Neutrophil (primary cell): ENCODE measurements around the gene TMEM116.
"Not testable (repeated sequence)": the region's sequence is repeated elsewhere in the genome, so short reads cannot be mapped to it uniquely, and the experiment has no call there.

Experiments used
- H3K27ac ChIP-seq: fragments of 200-600 bp; sonication (generic); 2 replicates; pipeline ENCODE4 v1.5.1; 2016; ENCODE audit warnings: mild to moderate bottlenecking, moderate library complexity
- H3K27me3 ChIP-seq: fragments of 200-600 bp; sonication (generic); 2 replicates; pipeline ENCODE4 v1.6.0; 2016; ENCODE audit warnings: mild to moderate bottlenecking
- H3K36me3 ChIP-seq: fragments of 200-600 bp; sonication (generic); 2 replicates; pipeline ENCODE4 v1.5.1; 2017
- H3K4me1 ChIP-seq, 2 experiments: fragments of 200-600 bp in 1 of 2; sonication (generic) in 1 of 2; 1 replicate in 1 of 2; 2 replicates in 1 of 2; pipeline versions ENCODE4 v1.5.1 to v1.6.1; 2013 to 2016; ENCODE audit warnings: low read depth in 1 of 2, low read length in 1 of 2, mild to moderate bottlenecking in 1 of 2, moderate library complexity in 1 of 2; ENCODE audit not compliant: control insufficient read depth in 1 of 2, insufficient read depth in 1 of 2
- H3K4me3 ChIP-seq, 2 experiments: fragments of 200-600 bp in 1 of 2; sonication (generic) in 1 of 2; 1 replicate in 1 of 2; 2 replicates in 1 of 2; pipeline ENCODE4 v1.5.1; 2013 to 2016; ENCODE audit warnings: low read depth in 1 of 2, low read length in 1 of 2, mild to moderate bottlenecking in 1 of 2, moderate library complexity in 1 of 2
- H3K9me3 ChIP-seq: fragments of 200-600 bp; sonication (generic); 2 replicates; pipeline ENCODE4 v1.5.1; 2016
- CTCF ChIP-seq: fragments of 200-600 bp; sonication (generic); IDR thresholded peaks from 2 replicates; pipeline ENCODE4 v1.5.1; 2016; ENCODE audit warnings: antibody characterized with exemption

TMEM116 gene

GRCh38 chr12:112013601-112014402 lies 837 bp upstream of the TMEM116 start:
- no peak for TF ChIP-seq CTCF

DNA sequence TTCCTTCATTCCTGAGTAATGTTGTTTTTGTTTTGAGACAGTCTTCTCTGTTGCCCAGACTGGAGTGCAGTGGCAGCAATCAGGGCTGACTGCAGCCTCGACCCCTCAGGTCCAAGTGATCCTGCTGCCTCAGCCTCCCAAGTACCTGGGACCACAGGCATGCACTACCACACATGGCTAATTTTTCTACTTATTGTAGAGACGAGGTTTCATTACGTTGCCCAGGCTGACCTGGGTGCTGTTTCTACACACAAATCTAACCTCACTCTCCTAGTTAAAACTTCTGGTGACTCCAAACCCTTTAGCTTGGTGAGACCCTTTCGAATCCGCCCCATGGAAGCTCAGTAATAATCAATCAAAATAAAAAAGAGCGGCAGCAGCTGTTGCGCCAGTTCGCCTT lies 1.3 kb downstream of the TMEM116 start:
- H3K4me3 ChIP-seq = peak overlapping the region; percentile 89 to 90

More at GRCh38 chr12:112013601-112014402, 837 bp upstream of the TMEM116 start:
- peak overlapping the region; percentile 87 for H3K27ac ChIP-seq
- no peaks in the 10 kb centered on the region for H3K27me3 ChIP-seq
- H3K4me1 ChIP-seq = peaks cover 51 to 53% of the 10 kb centered on the region in 2 experiments
- H3K36me3 ChIP-seq = no peaks in the 10 kb centered on the region
- H3K4me3 ChIP-seq = peak overlapping the region; percentile 89 to 90
- no peaks in the 10 kb centered on the region for H3K9me3 ChIP-seq

GRCh38 chr12:112010415-112011344 lies 2.3 kb downstream of the TMEM116 start:
- no peaks in the 10 kb centered on the region for H3K36me3 ChIP-seq
- H3K27me3 ChIP-seq = no peaks in the 10 kb centered on the region
- no peak for TF ChIP-seq CTCF
- no peaks in the 10 kb centered on the region for H3K9me3 ChIP-seq
- peaks cover 41% of the 10 kb centered on the region in 2 experiments for H3K4me1 ChIP-seq
- H3K4me3 ChIP-seq = no peak overlapping the region
- H3K27ac ChIP-seq = peak overlapping the region; percentile 87

More for the DNA sequence above, 1.3 kb downstream of the TMEM116 start:
- Histone ChIP-seq H3K27me3 (no peaks in the 10 kb centered on the region), H3K27ac (peak overlapping the region; percentile 87), H3K4me1 (peaks cover 43 to 44% of the 10 kb centered on the region in 2 experiments), H3K36me3 (no peaks in the 10 kb centered on the region), H3K9me3 (no peaks in the 10 kb centered on the region)
- no peak for TF ChIP-seq CTCF

DNA sequence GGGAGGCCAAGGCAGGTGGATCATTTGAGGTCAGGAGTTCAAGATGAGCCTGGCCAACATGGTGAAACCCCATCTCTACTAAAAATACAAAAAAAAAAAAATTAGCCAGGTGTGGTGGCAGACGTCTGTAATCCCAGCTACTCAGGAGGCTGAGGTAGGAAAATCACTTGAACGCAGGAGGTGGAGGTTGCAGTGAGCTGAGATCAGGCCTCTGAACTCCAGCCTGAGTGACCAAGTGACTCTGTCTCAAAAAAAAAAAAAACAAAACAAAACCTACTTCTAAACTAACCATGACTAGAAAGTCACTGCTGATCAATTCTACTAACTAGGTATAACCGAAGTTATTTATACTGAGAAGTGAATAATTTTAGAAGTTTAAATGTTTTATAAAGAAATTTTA lies 3.4 kb downstream of the TMEM116 start:
- peaks cover 30% of the 10 kb centered on the region in 2 experiments for H3K4me1 ChIP-seq
- not testable (repeated sequence) for H3K27me3 ChIP-seq, H3K36me3 ChIP-seq, H3K9me3 ChIP-seq, H3K4me3 ChIP-seq, H3K27ac ChIP-seq

DNA sequence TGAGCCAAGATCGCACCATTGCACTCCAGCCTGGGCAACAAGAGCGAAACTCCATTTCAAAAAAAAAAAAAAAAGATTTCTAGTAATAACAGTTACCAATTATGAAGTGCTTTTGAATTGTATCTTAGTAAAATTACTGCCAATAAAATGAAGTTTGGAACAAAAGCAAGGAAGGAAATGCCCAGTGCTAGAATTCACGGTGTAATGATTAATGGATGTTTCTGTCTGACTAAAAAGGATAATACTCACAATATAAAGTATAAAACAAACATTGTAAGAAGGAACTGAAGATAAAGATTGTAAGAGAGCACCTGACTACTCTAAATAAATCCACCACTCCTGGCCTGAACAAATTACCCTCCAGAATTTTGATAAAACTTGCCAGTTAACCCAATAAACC lies 4.0 kb downstream of the TMEM116 start:
- H3K9me3 ChIP-seq = no peaks in the 10 kb centered on the region
- H3K27me3 ChIP-seq = no peaks in the 10 kb centered on the region
- H3K4me1 ChIP-seq = peaks cover 23% of the 10 kb centered on the region in 2 experiments
- TF ChIP-seq CTCF = no peak
- H3K36me3 ChIP-seq = no peaks in the 10 kb centered on the region
- no peak overlapping the region for H3K27ac ChIP-seq
- no peak overlapping the region for H3K4me3 ChIP-seq
